GM15510 (cell line): ENCODE data around the gene DACH2.

Source experiments
- POLR2A ChIP-seq: IDR thresholded peaks from 3 replicates; pipeline ENCODE4 v1.6.1; 2011; ENCODE audit warnings: borderline replicate concordance; ENCODE audit not compliant: insufficient read length; ENCODE audit errors: extremely low read depth

DACH2 gene

DNA sequence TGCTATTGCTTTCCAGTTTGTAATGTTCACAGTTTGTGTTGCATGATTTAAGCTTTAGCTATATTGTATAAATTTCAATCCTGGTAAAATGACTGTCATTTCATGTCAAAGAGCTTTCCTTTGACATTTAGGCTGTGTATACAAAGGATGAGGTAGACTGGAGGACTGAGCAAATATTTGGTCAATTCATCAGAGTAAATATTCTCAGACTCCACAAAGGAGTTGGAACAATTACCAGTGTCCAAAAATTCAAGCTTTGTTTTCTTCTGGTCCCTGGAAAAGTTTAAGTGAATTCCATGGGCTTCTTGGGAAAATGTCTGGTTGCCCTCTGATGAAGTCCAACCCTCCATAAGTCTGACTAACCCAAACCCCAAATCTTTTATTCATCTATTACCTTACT is 682.4 kb downstream of the DACH2 start:
- no peak for TF ChIP-seq POLR2A

DNA sequence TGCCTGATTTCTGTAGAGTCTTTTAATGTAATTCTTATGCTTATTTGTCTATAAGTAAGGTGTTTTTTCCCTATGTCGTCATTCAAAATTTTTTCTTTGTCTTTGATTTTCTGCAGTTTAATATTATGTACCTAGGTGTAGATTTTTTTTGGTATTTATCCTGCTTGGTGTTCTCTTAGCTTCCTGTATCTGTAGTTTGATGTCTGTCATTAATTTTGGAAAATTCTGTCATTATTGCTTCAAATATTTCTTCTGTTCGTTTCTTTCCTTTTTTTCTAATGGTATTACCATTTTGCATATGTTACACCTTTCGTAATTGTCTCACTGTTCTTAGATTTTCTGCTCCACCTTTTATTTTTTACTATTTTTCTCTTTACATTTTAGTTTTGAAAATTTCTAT is 696.9 kb downstream of the DACH2 start:
- TF ChIP-seq POLR2A: no peak
